GM12875 (cell line): ENCODE data around the gene DOLK.

Source experiments
- H3K4me3 ChIP-seq: one replicate; pipeline ENCODE4 v1.5.1; 2011; ENCODE audit warnings: low read depth, low read length, control low read depth
- TF ChIP-seq, protein P1 (sequence below): IDR thresholded peaks from 2 replicates; pipeline ENCODE4 v1.5.1; 2011; ENCODE audit warnings: low read depth, mild to moderate bottlenecking, control low read depth, inconsistent platforms, low read length, moderate library complexity, borderline replicate concordance; ENCODE audit not compliant: insufficient read depth

Gene DOLK

GRCh38 chr9:128940946-128941755 lies 6.3 kb downstream of the DOLK start:
- TF ChIP-seq, protein P1, sequence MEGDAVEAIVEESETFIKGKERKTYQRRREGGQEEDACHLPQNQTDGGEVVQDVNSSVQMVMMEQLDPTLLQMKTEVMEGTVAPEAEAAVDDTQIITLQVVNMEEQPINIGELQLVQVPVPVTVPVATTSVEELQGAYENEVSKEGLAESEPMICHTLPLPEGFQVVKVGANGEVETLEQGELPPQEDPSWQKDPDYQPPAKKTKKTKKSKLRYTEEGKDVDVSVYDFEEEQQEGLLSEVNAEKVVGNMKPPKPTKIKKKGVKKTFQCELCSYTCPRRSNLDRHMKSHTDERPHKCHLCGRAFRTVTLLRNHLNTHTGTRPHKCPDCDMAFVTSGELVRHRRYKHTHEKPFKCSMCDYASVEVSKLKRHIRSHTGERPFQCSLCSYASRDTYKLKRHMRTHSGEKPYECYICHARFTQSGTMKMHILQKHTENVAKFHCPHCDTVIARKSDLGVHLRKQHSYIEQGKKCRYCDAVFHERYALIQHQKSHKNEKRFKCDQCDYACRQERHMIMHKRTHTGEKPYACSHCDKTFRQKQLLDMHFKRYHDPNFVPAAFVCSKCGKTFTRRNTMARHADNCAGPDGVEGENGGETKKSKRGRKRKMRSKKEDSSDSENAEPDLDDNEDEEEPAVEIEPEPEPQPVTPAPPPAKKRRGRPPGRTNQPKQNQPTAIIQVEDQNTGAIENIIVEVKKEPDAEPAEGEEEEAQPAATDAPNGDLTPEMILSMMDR: no peak
- no peak overlapping the region for H3K4me3 ChIP-seq

GRCh38 chr9:128940271-128940921 lies 7.0 kb downstream of the DOLK start:
- TF ChIP-seq, protein P1: no peak
- H3K4me3 ChIP-seq: no peak overlapping the region

GRCh38 chr9:128937310-128938165 lies 9.9 kb downstream of the DOLK start:
- H3K4me3 ChIP-seq: no peak overlapping the region
- TF ChIP-seq, protein P1: no peak

DNA sequence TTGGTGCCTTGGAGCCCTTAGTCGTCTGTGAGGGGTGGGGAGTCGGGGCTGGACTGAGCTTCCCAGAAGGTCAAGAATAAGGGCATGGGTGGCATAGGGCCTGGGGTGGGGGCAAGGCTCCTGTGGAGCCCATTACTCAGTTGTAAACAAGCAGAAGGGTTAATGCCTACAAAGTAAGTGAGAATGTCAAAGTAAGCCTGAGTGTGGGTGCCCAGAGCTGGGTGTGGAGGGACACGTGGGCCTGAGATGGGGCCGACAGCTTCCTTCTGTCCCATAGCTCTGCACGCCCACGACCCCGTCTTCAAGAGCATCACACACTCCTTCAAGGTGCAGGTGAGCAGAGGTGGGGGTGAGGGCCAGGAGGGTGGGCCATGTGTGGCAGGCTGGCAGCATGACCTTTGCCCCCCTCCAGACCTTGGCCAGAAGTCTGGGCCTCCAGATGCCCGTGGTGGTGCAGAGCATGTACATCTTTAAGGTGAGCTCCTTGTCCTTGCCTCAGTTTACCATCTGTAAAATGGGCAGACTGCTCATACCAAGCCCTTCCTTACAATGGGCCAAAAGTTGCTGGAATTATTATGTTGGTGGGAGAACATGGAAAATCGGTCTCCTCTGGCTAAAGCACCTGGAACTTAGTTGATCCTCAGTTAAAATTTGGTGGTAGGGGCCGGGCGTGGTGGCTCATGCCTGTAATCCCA lies 11.1 kb downstream of the DOLK start:
- TF ChIP-seq, protein P1: no peak
- no peak overlapping the region for H3K4me3 ChIP-seq

DNA sequence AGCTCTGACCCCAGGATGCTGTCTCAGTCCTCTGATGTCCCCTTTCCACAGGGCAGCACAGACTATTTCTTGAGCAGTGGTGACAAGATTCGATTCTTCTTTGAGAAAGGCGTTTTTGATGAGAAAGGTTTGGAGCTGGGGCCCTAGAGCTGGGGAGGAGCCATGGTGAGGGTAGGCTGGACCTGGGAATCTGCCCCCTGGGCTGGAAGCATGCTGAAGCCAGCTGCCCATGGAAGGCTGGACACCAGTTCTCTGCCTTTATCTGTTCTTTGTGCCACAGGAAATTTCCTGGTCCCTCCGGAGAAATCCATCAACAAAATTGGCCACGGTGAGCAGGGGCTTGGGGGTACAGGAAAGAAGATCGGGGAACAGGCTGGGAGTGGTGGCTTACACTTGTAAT lies 13.7 kb downstream of the DOLK start:
- TF ChIP-seq, protein P1: no peak
- no peak overlapping the region for H3K4me3 ChIP-seq

- TF ChIP-seq, protein P1: no peak
- H3K4me3 ChIP-seq: no peak overlapping the region
Observed at GRCh38 chr9:128929560-128929959, 17.8 kb downstream of the DOLK start.
